Upper lobe of right lung (tissue), 1 donor: ENCODE results near the gene FGFRL1. TPM values are rescaled to one million over a fixed set of nuclear protein-coding genes. Genes with fewer than 3 reads are reported as not detected.

ENCODE experiments used
- ATAC-seq: fragments of 200-7000 bp; cut with Tn5 transposase; one replicate; pipeline ENCODE4 v1.9.1; 2020; ENCODE audit warnings: mild to moderate bottlenecking, moderate library complexity
- DNase-seq: peaks from one replicate; pipeline ENCODE4 v3.0.0-alpha.2; 2020
- H3K27ac ChIP-seq: fragments of 200-600 bp; one replicate; pipeline ENCODE4 v1.8.0; 2022
- H3K27me3 ChIP-seq: fragments of 200-600 bp; one replicate; pipeline ENCODE4 v1.8.0; 2022; ENCODE audit warnings: mild to moderate bottlenecking
- H3K36me3 ChIP-seq: fragments of 200-600 bp; one replicate; pipeline ENCODE4 v1.8.0; 2022
- H3K4me1 ChIP-seq: fragments of 200-600 bp; one replicate; pipeline ENCODE4 v1.8.0; 2022
- H3K4me3 ChIP-seq: fragments of 200-600 bp; one replicate; pipeline ENCODE4 v1.8.0; 2022; ENCODE audit warnings: mild to moderate bottlenecking
- H3K9me3 ChIP-seq: fragments of 200-600 bp; one replicate; pipeline ENCODE4 v1.8.0; 2022
- intact Hi-C: fragments of 100-400 bp; cut with DNase I; formaldehyde crosslinking; loops from one replicate; pipeline ENCODE4 v1.11.0; 2022
- total RNA-seq: library from RNA; stranded (reverse); fragmentation: NEBNext Ultra II Directional; extraction: Animal tissue kit (Norgen Biotek cat#: 25700); gene quantifications from one replicate; pipeline ENCODE4 v1.2.1, GENCODE V29; 2021
- TF ChIP-seq, protein P1 (sequence below): fragments of 200-600 bp; IDR thresholded peaks from one replicate; pipeline ENCODE4 v1.8.0; 2022; ENCODE audit warnings: antibody characterized with exemption
- donor health status: DM: no; HTN: yes; CAD: no; lungs with severe emphysema.

FGFRL1 gene
- total RNA-seq, 1 donor from 2014 or later, result 25.2 TPM

DNA sequence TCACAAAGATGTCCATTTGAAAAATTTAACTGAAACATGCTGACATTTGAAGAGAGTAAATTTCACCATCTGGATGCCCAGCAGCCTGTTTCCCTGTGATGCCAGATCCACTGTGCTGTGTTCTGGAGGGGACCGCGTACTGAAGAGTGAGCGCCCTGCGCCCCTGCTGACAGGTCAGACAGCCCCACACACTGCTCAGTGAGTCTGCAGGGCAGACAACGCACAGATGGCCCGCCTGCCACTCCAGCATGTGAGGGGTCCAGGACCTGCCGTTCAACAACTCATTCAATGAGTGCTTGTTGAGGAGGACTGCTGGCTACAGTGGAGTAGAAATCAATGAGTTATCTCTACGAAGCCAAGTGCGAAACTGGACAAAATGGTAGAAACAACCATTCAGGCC is 49.2 kb downstream of the FGFRL1 start:
- no peak overlapping the region for H3K27ac ChIP-seq
- H3K4me3 ChIP-seq, result no peak overlapping the region
- ATAC-seq (no peak), DNase-seq (no peak)
- peaks cover 26% of the 10 kb centered on the region for H3K27me3 ChIP-seq
- TF ChIP-seq, protein P1, sequence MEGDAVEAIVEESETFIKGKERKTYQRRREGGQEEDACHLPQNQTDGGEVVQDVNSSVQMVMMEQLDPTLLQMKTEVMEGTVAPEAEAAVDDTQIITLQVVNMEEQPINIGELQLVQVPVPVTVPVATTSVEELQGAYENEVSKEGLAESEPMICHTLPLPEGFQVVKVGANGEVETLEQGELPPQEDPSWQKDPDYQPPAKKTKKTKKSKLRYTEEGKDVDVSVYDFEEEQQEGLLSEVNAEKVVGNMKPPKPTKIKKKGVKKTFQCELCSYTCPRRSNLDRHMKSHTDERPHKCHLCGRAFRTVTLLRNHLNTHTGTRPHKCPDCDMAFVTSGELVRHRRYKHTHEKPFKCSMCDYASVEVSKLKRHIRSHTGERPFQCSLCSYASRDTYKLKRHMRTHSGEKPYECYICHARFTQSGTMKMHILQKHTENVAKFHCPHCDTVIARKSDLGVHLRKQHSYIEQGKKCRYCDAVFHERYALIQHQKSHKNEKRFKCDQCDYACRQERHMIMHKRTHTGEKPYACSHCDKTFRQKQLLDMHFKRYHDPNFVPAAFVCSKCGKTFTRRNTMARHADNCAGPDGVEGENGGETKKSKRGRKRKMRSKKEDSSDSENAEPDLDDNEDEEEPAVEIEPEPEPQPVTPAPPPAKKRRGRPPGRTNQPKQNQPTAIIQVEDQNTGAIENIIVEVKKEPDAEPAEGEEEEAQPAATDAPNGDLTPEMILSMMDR, result no peak
- H3K9me3 ChIP-seq, result no peaks in the 10 kb centered on the region
- intact Hi-C loops, result no loop called here
- peaks cover 6% of the 10 kb centered on the region for H3K4me1 ChIP-seq
- no peaks in the 10 kb centered on the region for H3K36me3 ChIP-seq

DNA sequence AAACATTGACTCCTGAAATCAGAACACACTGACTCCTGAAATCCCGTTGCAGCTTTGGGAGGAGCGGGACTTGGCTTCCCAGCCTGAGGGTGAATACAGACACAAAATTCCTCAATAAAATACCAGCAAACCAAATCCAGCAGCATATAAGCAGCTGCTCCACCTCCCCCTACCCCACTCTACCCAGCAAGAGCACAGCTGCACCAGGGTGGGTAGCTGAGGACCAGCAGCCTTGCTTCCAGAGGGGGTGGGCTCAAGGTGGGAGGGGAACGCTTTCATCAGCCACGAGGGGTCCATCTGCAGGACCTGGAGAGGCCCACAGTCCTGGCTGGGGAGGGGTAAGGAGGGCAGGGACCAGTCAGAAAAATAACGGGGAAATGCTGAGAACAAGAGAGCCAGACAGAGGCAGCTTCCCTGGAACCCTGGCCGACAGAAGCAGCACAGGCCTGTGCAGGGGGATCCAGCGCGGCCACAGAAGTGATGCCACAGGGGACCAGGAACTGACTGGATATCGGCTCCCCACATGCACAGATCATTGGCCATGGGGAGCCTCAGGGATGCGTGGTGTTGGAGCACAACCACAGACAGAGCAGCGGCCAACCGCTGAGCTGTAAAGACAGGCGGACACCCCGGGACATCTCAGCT is 49.8 kb downstream of the FGFRL1 start:
- no peaks in the 10 kb centered on the region for H3K9me3 ChIP-seq
- no peak overlapping the region for H3K4me3 ChIP-seq
- H3K4me1 ChIP-seq, result peaks cover 2% of the 10 kb centered on the region
- H3K36me3 ChIP-seq, result no peaks in the 10 kb centered on the region
- peaks cover 21% of the 10 kb centered on the region for H3K27me3 ChIP-seq
- DNase-seq, result no peak
- TF ChIP-seq, protein P1, result no peak
- no peak for ATAC-seq
- H3K27ac ChIP-seq, result no peak overlapping the region
- intact Hi-C loops, result no loop called here

DNA sequence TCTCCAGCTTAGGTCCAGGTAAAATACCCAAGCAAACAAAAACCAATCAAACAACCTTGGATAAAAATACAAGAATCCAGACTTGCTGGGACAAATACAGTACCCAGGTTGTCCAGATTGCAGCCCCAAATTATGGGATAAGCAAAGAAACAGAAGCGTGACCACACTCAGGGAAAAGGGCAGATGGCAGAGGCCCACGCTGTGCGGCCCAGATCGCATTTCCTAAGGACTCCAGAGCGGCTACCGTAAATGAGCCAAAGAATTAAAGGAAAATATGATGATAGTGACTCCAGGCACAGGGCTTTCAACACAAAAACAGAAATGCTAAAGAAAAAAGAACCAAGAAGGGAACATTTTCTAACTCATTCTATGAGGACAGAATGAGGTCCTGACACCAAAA is 50.3 kb downstream of the FGFRL1 start:
- Histone ChIP-seq H3K9me3 (no peaks in the 10 kb centered on the region), H3K4me3 (no peak overlapping the region), H3K27ac (no peak overlapping the region), H3K4me1 (no peaks in the 10 kb centered on the region), H3K36me3 (no peaks in the 10 kb centered on the region), H3K27me3 (peaks cover 16% of the 10 kb centered on the region)
- TF ChIP-seq, protein P1, result no peak
- ATAC-seq, result no peak
- intact Hi-C loops, result no loop called here
- DNase-seq, result no peak

DNA sequence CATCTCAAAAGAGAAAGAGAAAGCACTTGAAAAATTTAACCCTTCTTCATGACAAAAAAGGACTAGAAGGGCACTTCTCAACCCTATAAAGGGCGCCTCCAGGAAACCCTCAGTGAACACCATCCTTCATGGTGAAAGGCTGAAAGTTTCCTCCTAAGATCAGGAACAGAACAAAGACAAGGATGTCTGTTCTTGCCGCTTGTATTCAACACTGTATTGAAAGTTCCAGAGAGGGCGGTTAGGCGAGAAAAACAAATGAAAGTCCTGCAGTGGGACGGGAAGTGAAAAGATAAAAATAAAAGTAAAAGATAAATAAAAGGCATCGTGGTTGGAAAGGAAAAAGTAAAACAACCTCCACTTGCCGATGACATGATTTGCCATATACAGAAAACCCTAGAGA is 51.0 kb downstream of the FGFRL1 start:
- TF ChIP-seq, protein P1, result no peak
- H3K4me3 ChIP-seq, result no peak overlapping the region
- H3K36me3 ChIP-seq, result no peaks in the 10 kb centered on the region
- DNase-seq (no peak), ATAC-seq (no peak)
- no peaks in the 10 kb centered on the region for H3K4me1 ChIP-seq
- intact Hi-C loops, result no loop called here
- H3K27ac ChIP-seq, result no peak overlapping the region
- no peaks in the 10 kb centered on the region for H3K9me3 ChIP-seq
- H3K27me3 ChIP-seq, result peaks cover 12% of the 10 kb centered on the region

DNA sequence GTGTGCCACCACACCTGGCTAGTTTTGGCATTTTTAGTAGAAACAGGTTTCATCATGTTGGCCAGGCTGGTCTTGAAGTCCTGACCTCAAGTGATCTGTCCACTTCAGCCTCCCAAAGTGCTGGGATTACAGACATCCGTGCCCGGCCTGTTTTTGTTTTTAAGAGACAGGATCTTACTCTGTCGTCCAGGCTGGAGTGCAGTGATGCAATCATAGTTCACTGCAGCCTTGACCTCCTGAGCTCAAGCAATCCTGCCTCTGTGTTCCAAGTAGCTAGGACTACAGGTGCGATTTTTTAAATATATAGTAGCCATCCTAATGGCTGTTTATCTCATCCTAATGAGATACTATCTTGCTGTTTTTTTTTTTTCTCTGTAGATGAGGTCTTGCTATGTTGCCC is 54.3 kb downstream of the FGFRL1 start:
- Histone ChIP-seq H3K36me3 (no peaks in the 10 kb centered on the region), H3K27ac (no peak overlapping the region), H3K9me3 (no peaks in the 10 kb centered on the region), H3K4me1 (no peaks in the 10 kb centered on the region), H3K27me3 (peaks cover 5% of the 10 kb centered on the region), H3K4me3 (no peak overlapping the region)
- DNase-seq, result no peak
- intact Hi-C loops, result no loop called here
- TF ChIP-seq, protein P1, result no peak
- no peak for ATAC-seq

DNA sequence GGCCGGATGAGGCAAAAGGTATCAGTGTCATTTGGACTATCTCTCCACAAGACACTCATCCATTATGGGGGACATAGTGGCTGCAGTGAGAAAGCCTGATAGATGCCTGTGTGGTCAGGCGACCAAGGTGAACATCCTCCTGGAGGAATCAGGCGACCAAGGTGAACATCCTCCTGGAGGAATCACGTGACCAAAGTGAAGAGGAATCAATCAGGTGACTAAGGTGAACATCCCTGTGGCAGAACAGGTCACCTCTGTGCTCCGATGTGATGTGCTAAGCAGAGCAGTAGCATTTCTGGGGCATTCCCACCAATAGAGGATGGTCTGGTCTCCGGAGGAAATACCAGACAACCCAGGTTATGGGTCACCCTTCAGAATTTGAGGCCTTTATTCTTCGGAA is 58.0 kb downstream of the FGFRL1 start:
- TF ChIP-seq, protein P1, result no peak
- Histone ChIP-seq H3K27me3 (no peaks in the 10 kb centered on the region), H3K36me3 (no peaks in the 10 kb centered on the region), H3K4me1 (no peaks in the 10 kb centered on the region), H3K4me3 (no peak overlapping the region), H3K27ac (no peak overlapping the region), H3K9me3 (no peaks in the 10 kb centered on the region)
- intact Hi-C loops, result no loop called here
- DNase-seq (no peak), ATAC-seq (peak; percentile 45)
